ENCODE data around the gene UBE2D2.

UBE2D2 gene

GRCh38 chr5:139675213-139675612 lies 114.1 kb downstream of the UBE2D2 start:
- no peak for DNase-seq (ENCODE audit: extremely low read depth in 1 of 2, low read depth in 1 of 2)

GRCh38 chr5:139675825-139676224 lies 114.7 kb downstream of the UBE2D2 start:
- no peak for DNase-seq (ENCODE audit: extremely low read depth in 1 of 2, low read depth in 1 of 2)

GRCh38 chr5:139676406-139676805 lies 115.3 kb downstream of the UBE2D2 start:
- no peak for DNase-seq (ENCODE audit: extremely low read depth in 1 of 2, low read depth in 1 of 2)

GRCh38 chr5:139676951-139677735 lies 116.0 kb downstream of the UBE2D2 start:
- no peak for DNase-seq (ENCODE audit: extremely low read depth in 1 of 2, low read depth in 1 of 2)
